Esophagus squamous epithelium (tissue), 4 donors: Measurements from ENCODE around the gene MEPCE.

ENCODE experiments used
- CTCF ChIP-seq, 6 experiments: fragments of 450-650 bp in 4 of 6; fragments of 200-600 bp in 2 of 6; sonication (generic) in 2 of 6; IDR thresholded peaks; one replicate each; pipeline ENCODE4 v1.5.1; 2016 to 2019; ENCODE audit warnings: antibody characterized with exemption in 6 of 6, mild to moderate bottlenecking in 4 of 6, moderate library complexity in 4 of 6
- POLR2A ChIP-seq, 4 donors: fragments of 450-650 bp; IDR thresholded peaks; one replicate each; pipeline ENCODE4 v1.6.1; 2017; ENCODE audit warnings: antibody characterized with exemption in 4 of 4, mild to moderate bottlenecking in 4 of 4, moderate library complexity in 3 of 4

GRCh38 chr7:100407285-100408180 lies 22.1 kb upstream of the MEPCE start:
- TF ChIP-seq CTCF (IDR thresholded peaks at IDR 0.05) (peak; percentile 17 to 64 (median 54)), POLR2A (IDR thresholded peaks at IDR 0.05) (no peak)
